ENCODE data around the gene SLC36A3. TPM values are rescaled to one million over a fixed set of nuclear protein-coding genes. Genes with fewer than 3 reads are reported as not detected.

The SLC36A3 gene
- total RNA-seq, 1 experiment from 2014 or later, result not detected

DNA sequence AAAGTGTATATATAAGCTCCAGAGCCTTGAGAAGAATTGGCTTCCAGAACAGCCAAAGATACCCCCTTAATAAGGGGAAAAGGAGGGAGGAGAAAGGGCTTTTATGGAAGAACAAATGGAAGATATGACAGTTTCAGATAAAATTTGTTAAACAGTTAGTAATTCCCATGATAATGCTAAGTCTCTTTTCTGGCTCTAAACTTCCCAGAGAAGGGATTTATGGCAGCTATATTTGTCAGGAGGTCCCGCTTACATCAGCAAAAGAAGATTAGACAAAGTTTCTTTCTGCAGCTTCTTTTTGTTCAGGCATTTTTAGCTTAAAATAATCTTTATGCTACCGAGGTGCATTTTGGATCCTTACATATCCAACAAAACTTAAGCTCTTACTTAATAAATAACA, 14.3 kb upstream of the SLC36A3 start:
- POLR2A ChIA-PET, result interaction anchor here (0.8 kb wide), 1 partner anchor 65 kb away, joined by 3 read pairs; the partner anchor contains the start of gene GM2A
- CTCF ChIA-PET, result interaction anchor here (0.7 to 3.1 kb wide), 7 partner anchors 44 to 267 kb away, joined by 3 to 20 read pairs (median 3); partner anchors contain the start of genes GM2A and SLC36A1
- no peak for ATAC-seq

DNA sequence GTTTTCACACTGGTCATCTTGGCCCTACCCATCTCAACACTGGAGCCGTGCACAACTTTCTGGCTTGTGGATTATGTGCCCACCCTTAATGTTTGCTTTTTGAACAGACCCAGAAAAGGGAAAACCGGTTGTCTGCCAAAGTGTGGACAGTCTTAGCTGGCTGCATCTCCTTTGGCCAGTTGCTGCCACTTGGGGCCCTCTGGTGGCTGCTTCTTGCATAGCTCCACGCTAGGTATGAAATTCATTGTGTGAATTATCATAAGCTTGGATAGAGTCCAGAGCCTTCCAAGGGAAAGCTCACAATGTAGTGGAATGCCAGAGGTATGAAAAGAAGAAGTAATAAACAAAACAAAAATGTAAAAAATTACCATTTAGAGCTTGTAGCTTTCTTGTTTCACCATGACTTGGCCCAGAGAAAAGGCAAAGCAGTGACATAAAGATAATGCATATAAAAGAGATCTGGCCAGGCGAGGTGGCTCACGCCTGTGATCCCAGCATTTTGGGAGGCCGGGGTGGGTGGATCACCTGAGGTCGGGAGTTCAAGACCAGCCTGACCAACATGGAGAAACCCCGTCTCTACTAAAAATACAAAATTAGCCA, 12.5 kb upstream of the SLC36A3 start:
- no peaks in the 10 kb centered on the region for H3K36me3 Mint-ChIP-seq
- peak; percentile 78 for DNase-seq (ENCODE audit: low spot score)
- peaks cover 5% of the 10 kb centered on the region for H3K9me3 Mint-ChIP-seq
- H3K27me3 Mint-ChIP-seq (ENCODE audit: low read depth), result no peaks in the 10 kb centered on the region
- H3K27ac Mint-ChIP-seq, result no peak overlapping the region
- ATAC-seq, result peak; percentile 76
- ChIA-PET CTCF (interaction anchor here (0.6 to 3.1 kb wide), 50 partner anchors 10 to 425 kb away, joined by 3 to 20 read pairs (median 5); partner anchors contain the start of genes CCDC69, GM2A, SLC36A1 and SLC36A3), POLR2A (no interaction called here)
- TF ChIP-seq, protein P1, sequence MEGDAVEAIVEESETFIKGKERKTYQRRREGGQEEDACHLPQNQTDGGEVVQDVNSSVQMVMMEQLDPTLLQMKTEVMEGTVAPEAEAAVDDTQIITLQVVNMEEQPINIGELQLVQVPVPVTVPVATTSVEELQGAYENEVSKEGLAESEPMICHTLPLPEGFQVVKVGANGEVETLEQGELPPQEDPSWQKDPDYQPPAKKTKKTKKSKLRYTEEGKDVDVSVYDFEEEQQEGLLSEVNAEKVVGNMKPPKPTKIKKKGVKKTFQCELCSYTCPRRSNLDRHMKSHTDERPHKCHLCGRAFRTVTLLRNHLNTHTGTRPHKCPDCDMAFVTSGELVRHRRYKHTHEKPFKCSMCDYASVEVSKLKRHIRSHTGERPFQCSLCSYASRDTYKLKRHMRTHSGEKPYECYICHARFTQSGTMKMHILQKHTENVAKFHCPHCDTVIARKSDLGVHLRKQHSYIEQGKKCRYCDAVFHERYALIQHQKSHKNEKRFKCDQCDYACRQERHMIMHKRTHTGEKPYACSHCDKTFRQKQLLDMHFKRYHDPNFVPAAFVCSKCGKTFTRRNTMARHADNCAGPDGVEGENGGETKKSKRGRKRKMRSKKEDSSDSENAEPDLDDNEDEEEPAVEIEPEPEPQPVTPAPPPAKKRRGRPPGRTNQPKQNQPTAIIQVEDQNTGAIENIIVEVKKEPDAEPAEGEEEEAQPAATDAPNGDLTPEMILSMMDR (IDR thresholded peaks at IDR 0.05), result peak; percentile 78
- TF ChIP-seq TEAD4 (CRISPR knock-in tag; IDR thresholded peaks at IDR 0.05), result no peak
- no peak for TF ChIP-seq AFF4 (CRISPR knock-in tag; IDR thresholded peaks at IDR 0.05; ENCODE audit: borderline replicate concordance)
- TF ChIP-seq ZNF263 (CRISPR knock-in tag; IDR thresholded peaks at IDR 0.05; ENCODE audit: low read depth), result no peak
- TF ChIP-seq TCF7 (CRISPR knock-in tag; IDR thresholded peaks at IDR 0.05; ENCODE audit: low read depth), result no peak
- no peak for TF ChIP-seq SP1 (CRISPR knock-in tag; conservative IDR thresholded peaks at IDR 0.05)
- TF ChIP-seq JUN (CRISPR knock-in tag; IDR thresholded peaks at IDR 0.05), result no peak
- no peak for TF ChIP-seq MAX (CRISPR knock-in tag; IDR thresholded peaks at IDR 0.05)
- no peak for TF ChIP-seq FOXK1 (CRISPR knock-in tag; IDR thresholded peaks at IDR 0.05)
- H3K4me3 Mint-ChIP-seq, result no peak overlapping the region
- peaks cover 18% of the 10 kb centered on the region for H3K4me1 Mint-ChIP-seq

More for the DNA sequence above, 14.3 kb upstream of the SLC36A3 start:
- peaks cover 21% of the 10 kb centered on the region for H3K4me1 Mint-ChIP-seq
- H3K9me3 Mint-ChIP-seq, result no peaks in the 10 kb centered on the region
- H3K4me3 Mint-ChIP-seq, result no peak overlapping the region
- H3K36me3 Mint-ChIP-seq, result no peaks in the 10 kb centered on the region
- H3K27ac Mint-ChIP-seq, result no peak overlapping the region
- TF ChIP-seq RELA (CRISPR knock-in tag; IDR thresholded peaks at IDR 0.05; ENCODE audit: borderline replicate concordance) (no peak), ATF2 (CRISPR knock-in tag; IDR thresholded peaks at IDR 0.05; ENCODE audit: borderline replicate concordance, low read depth) (no peak), SMAD3 (CRISPR knock-in tag; IDR thresholded peaks at IDR 0.05; ENCODE audit: borderline replicate concordance) (no peak), ZNF423 (CRISPR knock-in tag; IDR thresholded peaks at IDR 0.05) (no peak), ATF1 (CRISPR knock-in tag; IDR thresholded peaks at IDR 0.05) (no peak), NFE2L1 (CRISPR knock-in tag; IDR thresholded peaks at IDR 0.05) (no peak), TEAD4 (CRISPR knock-in tag; IDR thresholded peaks at IDR 0.05) (no peak), NR1H2 (CRISPR knock-in tag; IDR thresholded peaks at IDR 0.05) (no peak), TCF7 (CRISPR knock-in tag; IDR thresholded peaks at IDR 0.05; ENCODE audit: low read depth) (no peak), MAX (CRISPR knock-in tag; IDR thresholded peaks at IDR 0.05) (no peak), MLX (CRISPR knock-in tag; IDR thresholded peaks at IDR 0.05) (no peak), E2F1 (CRISPR knock-in tag; IDR thresholded peaks at IDR 0.05) (no peak), ETV6 (CRISPR knock-in tag; IDR thresholded peaks at IDR 0.05) (no peak)
- TF ChIP-seq, protein P1 (IDR thresholded peaks at IDR 0.05), result no peak
- no peak for DNase-seq (ENCODE audit: low spot score)
- H3K27me3 Mint-ChIP-seq (ENCODE audit: low read depth), result no peaks in the 10 kb centered on the region

All from WTC11 (cell line).